SU-DHL-6 (cell line): ENCODE measurements around the gene MARCHF3.

Experiments
- CTCF ChIP-seq: fragments of 200-600 bp; sonication (generic); IDR thresholded peaks from one replicate; pipeline ENCODE4 v1.5.1; 2017; ENCODE audit warnings: antibody characterized with exemption, mild to moderate bottlenecking, low read length, moderate library complexity; ENCODE audit not compliant: insufficient read depth, poor library complexity, severe bottlenecking
- EZH2phosphoT487 ChIP-seq: fragments of 200-600 bp; sonication (generic), shearing (Covaris generic); conservative IDR thresholded peaks from 2 replicates; pipeline ENCODE4 v1.6.1; 2018; ENCODE audit warnings: mild to moderate bottlenecking, antibody characterized with exemption, low read length, moderate library complexity, mixed read lengths

- no peak for TF ChIP-seq CTCF
- TF ChIP-seq EZH2phosphoT487, result no peak
These were observed 42.3 kb downstream of the MARCHF3 start for GRCh38 chr5:126988021-126988569.
